Esophagus muscularis mucosa (tissue), 4 donors: Measurements from ENCODE around the gene CYTH1. TPM values are rescaled to one million over a fixed set of nuclear protein-coding genes. Genes with fewer than 3 reads are reported as not detected.

Experiments
- DNase-seq: peaks from one replicate; pipeline ENCODE4 v3.0.0-alpha.2; 2017; ENCODE audit errors: extremely low spot score
- H3K27ac ChIP-seq, 4 donors: fragments of 200-600 bp; sonication (generic); replicated peaks in 1 of 4; 1 replicate in 3 of 4; 2 replicates in 1 of 4; pipeline ENCODE4 v1.5.1; 2016 to 2019; ENCODE audit warnings: mild to moderate bottlenecking in 1 of 4
- H3K27me3 ChIP-seq, 4 donors: fragments of 200-600 bp; sonication (generic); one replicate each; pipeline versions ENCODE4 v1.5.1 to v1.6.0; 2016 to 2019
- H3K36me3 ChIP-seq, 4 donors: fragments of 200-600 bp; sonication (generic); one replicate each; pipeline ENCODE4 v1.5.1; 2016 to 2019
- H3K4me1 ChIP-seq, 4 donors: fragments of 200-600 bp; sonication (generic); one replicate each; pipeline ENCODE4 v1.5.1; 2016 to 2019
- H3K4me3 ChIP-seq, 4 donors: fragments of 200-600 bp; sonication (generic); 1 replicate in 2 of 4; 2 replicates in 2 of 4; pipeline ENCODE4 v1.5.1; 2016 to 2019; ENCODE audit warnings: mild to moderate bottlenecking in 4 of 4, moderate library complexity in 1 of 4
- H3K9me3 ChIP-seq, 4 donors: fragments of 200-600 bp; sonication (generic); 1 replicate in 3 of 4; 2 replicates in 1 of 4; pipeline ENCODE4 v1.5.1; 2016 to 2019
- CTCF ChIP-seq, 3 experiments: fragments of 200-600 bp in 2 of 3; fragments of 450-650 bp in 1 of 3; sonication (generic) in 2 of 3; IDR thresholded peaks; one replicate each; pipeline ENCODE4 v1.5.1; 2017 to 2019; ENCODE audit warnings: antibody characterized with exemption in 3 of 3, mild to moderate bottlenecking in 2 of 3, moderate library complexity in 1 of 3
- EP300 ChIP-seq: sonication (generic); formaldehyde crosslinking; IDR thresholded peaks from one replicate; pipeline ENCODE4 v1.6.1; 2017; ENCODE audit warnings: antibody characterized with exemption
- POLR2A ChIP-seq: fragments of 450-650 bp; IDR thresholded peaks from one replicate; pipeline ENCODE4 v1.6.1; 2017; ENCODE audit warnings: antibody characterized with exemption, moderate library complexity, mild to moderate bottlenecking, low read depth
- POLR2AphosphoS5 ChIP-seq, 2 donors: sonication (generic); formaldehyde crosslinking; IDR thresholded peaks; one replicate each; pipeline ENCODE4 v1.6.1; 2017; ENCODE audit warnings: antibody characterized with exemption in 2 of 2
- WGBS: methylation state at CpG from one replicate; pipeline ENCODE4 v1.1.5; 2018; 5-methylcytosine and 5-hydroxymethylcytosine counted together
- intact Hi-C: fragments of 100-400 bp; cut with DNase I; formaldehyde crosslinking; loops from one replicate; pipeline ENCODE4 v1.15.1; 2023
- total RNA-seq, 4 donors: library from RNA; depleted of rRNA; stranded (reverse); fragments of >200 nt; gene quantifications; one replicate each; pipeline versions ENCODE4 v1.1.0 to v1.2.1, GENCODE V29; 2016

CYTH1 gene
- total RNA-seq, 4 donors from 2014 or later: 25.7 to 39.4 (median 35.7) TPM

GRCh38 chr17:78718575-78719208, 63.4 kb downstream of the CYTH1 start:
- WGBS: 86% methylated on average over 8 of the region's 8 CpGs
- no peak for DNase-seq
- TF ChIP-seq CTCF (IDR thresholded peaks at IDR 0.05) (no peak), EP300 (no peak), POLR2AphosphoS5 (IDR thresholded peaks at IDR 0.05) (no peak), POLR2A (no peak)
- Histone ChIP-seq H3K9me3 (no peaks in the 10 kb centered on the region), H3K4me1 (peaks cover 62 to 97% (median 91%) of the 10 kb centered on the region in 4 donors), H3K27me3 (no peaks in the 10 kb centered on the region), H3K4me3 (no peak overlapping the region), H3K27ac (peak overlapping the region in 3 of 4 donors; percentile 52 to 71 (median 63)), H3K36me3 (no peaks in the 10 kb centered on the region)
- intact Hi-C loops: loop anchor here (5.0 kb wide), 1 partner anchor 64 kb away; the partner anchor contains the start of gene CYTH1

GRCh38 chr17:78717431-78717980, 64.6 kb downstream of the CYTH1 start:
- Histone ChIP-seq H3K4me3 (peak overlapping the region; percentile 51 to 62 (median 58)), H3K4me1 (peaks cover 50 to 85% (median 80%) of the 10 kb centered on the region in 4 donors), H3K36me3 (no peaks in the 10 kb centered on the region), H3K27ac (peak overlapping the region; percentile 52 to 71 (median 66)), H3K27me3 (no peaks in the 10 kb centered on the region), H3K9me3 (no peaks in the 10 kb centered on the region)
- no peak for DNase-seq
- 14% methylated on average over 11 of the region's 14 CpGs for WGBS
- intact Hi-C loops: loop anchor here (5.0 kb wide), 1 partner anchor 65 kb away; the partner anchor contains the start of gene CYTH1
- TF ChIP-seq POLR2A (no peak), CTCF (IDR thresholded peaks at IDR 0.05) (no peak), EP300 (no peak), POLR2AphosphoS5 (IDR thresholded peaks at IDR 0.05) (no peak)

GRCh38 chr17:78716814-78717393, 65.2 kb downstream of the CYTH1 start:
- 24% methylated on average over 19 of the region's 19 CpGs for WGBS
- Histone ChIP-seq H3K9me3 (no peaks in the 10 kb centered on the region), H3K4me1 (peaks cover 44 to 83% (median 74%) of the 10 kb centered on the region in 4 donors), H3K4me3 (peak overlapping the region; percentile 51 to 62 (median 58)), H3K27me3 (no peaks in the 10 kb centered on the region), H3K27ac (peak overlapping the region; percentile 52 to 71 (median 66)), H3K36me3 (no peaks in the 10 kb centered on the region)
- no peak for TF ChIP-seq CTCF (IDR thresholded peaks at IDR 0.05)
- TF ChIP-seq POLR2A: no peak
- peak; percentile 44 to 75 for TF ChIP-seq POLR2AphosphoS5 (IDR thresholded peaks at IDR 0.05)
- TF ChIP-seq EP300: no peak
- intact Hi-C loops: loop anchor here (5.0 kb wide), 1 partner anchor 65 kb away; the partner anchor contains the start of gene CYTH1
- DNase-seq: no peak

- no peak for DNase-seq
- Histone ChIP-seq H3K9me3 (no peaks in the 10 kb centered on the region), H3K36me3 (no peaks in the 10 kb centered on the region), H3K4me3 (peak overlapping the region in 3 of 4 donors; percentile 51 to 59 (median 58)), H3K27ac (peak overlapping the region in 2 of 4 donors; percentile 63 to 71), H3K4me1 (peaks cover 38 to 80% (median 68%) of the 10 kb centered on the region in 4 donors), H3K27me3 (no peaks in the 10 kb centered on the region)
- no peak for TF ChIP-seq POLR2AphosphoS5 (IDR thresholded peaks at IDR 0.05)
- TF ChIP-seq CTCF (IDR thresholded peaks at IDR 0.05): no peak
- intact Hi-C loops: loop anchor here (5.0 kb wide), 1 partner anchor 66 kb away; the partner anchor contains the start of gene CYTH1
- WGBS: 33% methylated on average over 1 of the region's 1 CpG
Measured at GRCh38 chr17:78716292-78716691, 65.8 kb downstream of the CYTH1 start.
